Neuronal stem cell (in vitro differentiated cells): ENCODE results near the gene RHBG.

Experiments
- DNase-seq: peaks from one replicate; pipeline ENCODE4 v3.0.0-alpha.2; 2013; ENCODE audit warnings: low spot score
- H2AFZ ChIP-seq: one replicate; pipeline ENCODE4 v1.6.1; 2013; ENCODE audit warnings: mild to moderate bottlenecking, low read length, inconsistent platforms
- H2AK5ac ChIP-seq: 2 replicates; pipeline ENCODE4 v1.6.1; 2013; ENCODE audit warnings: low read depth, mild to moderate bottlenecking, inconsistent platforms, low read length, moderate library complexity, mixed read lengths
- H2BK120ac ChIP-seq: 2 replicates; pipeline ENCODE4 v1.6.1; 2013; ENCODE audit warnings: low read depth, mild to moderate bottlenecking, inconsistent platforms, low read length, moderate library complexity, mixed read lengths
- H2BK12ac ChIP-seq: one replicate; pipeline ENCODE4 v1.6.1; 2013; ENCODE audit warnings: low read length, inconsistent platforms
- H2BK15ac ChIP-seq: 2 replicates; pipeline ENCODE4 v1.6.1; 2013; ENCODE audit warnings: mild to moderate bottlenecking, low read length, inconsistent platforms, mixed read lengths
- H2BK5ac ChIP-seq: one replicate; pipeline ENCODE4 v1.6.1; 2013; ENCODE audit warnings: inconsistent platforms, mild to moderate bottlenecking, low read length, moderate library complexity
- H3K14ac ChIP-seq: one replicate; pipeline ENCODE4 v1.6.1; 2013; ENCODE audit warnings: low read length, inconsistent platforms
- H3K18ac ChIP-seq: 2 replicates; pipeline ENCODE4 v1.6.1; 2013; ENCODE audit warnings: low read length, inconsistent platforms
- H3K23ac ChIP-seq: 2 replicates; pipeline ENCODE4 v1.6.1; 2013; ENCODE audit warnings: low read depth, mild to moderate bottlenecking, mixed read lengths, low read length, inconsistent platforms; ENCODE audit not compliant: poor library complexity
- H3K27ac ChIP-seq: replicated peaks from 3 replicates; pipeline ENCODE4 v1.5.1; 2013; ENCODE audit warnings: low read length, inconsistent platforms
- H3K27me3 ChIP-seq, 3 experiments: 2 replicates each; pipeline ENCODE4 v1.6.1; 2013; ENCODE audit warnings: low read length in 3 of 3, mild to moderate bottlenecking in 2 of 3, inconsistent platforms in 1 of 3, low read depth in 1 of 3, mixed read lengths in 1 of 3, moderate library complexity in 1 of 3; ENCODE audit not compliant: control insufficient read depth in 3 of 3, insufficient read depth in 3 of 3
- H3K36me3 ChIP-seq, 2 donors: replicated peaks in 1 of 2; 2 replicates each; pipeline ENCODE4 v1.6.1; 2013; ENCODE audit warnings: low read length in 2 of 2; ENCODE audit not compliant: control insufficient read depth in 2 of 2, insufficient read depth in 2 of 2
- H3K4ac ChIP-seq: 2 replicates; pipeline ENCODE4 v1.6.1; 2013; ENCODE audit warnings: inconsistent platforms, mild to moderate bottlenecking, low read length, moderate library complexity
- H3K4me1 ChIP-seq, 2 donors: 1 replicate in 1 of 2; 2 replicates in 1 of 2; pipeline ENCODE4 v1.6.1; 2013; ENCODE audit warnings: low read length in 2 of 2, low read depth in 1 of 2; ENCODE audit not compliant: control insufficient read depth in 2 of 2, insufficient read depth in 1 of 2
- H3K4me2 ChIP-seq: one replicate; pipeline ENCODE4 v1.6.1; 2013; ENCODE audit warnings: mild to moderate bottlenecking, low read length, inconsistent platforms; ENCODE audit not compliant: insufficient read depth, poor library complexity, severe bottlenecking
- H3K4me3 ChIP-seq, 2 donors: 2 replicates each; pipeline ENCODE4 v1.5.1; 2013; ENCODE audit warnings: low read length in 2 of 2, mild to moderate bottlenecking in 2 of 2, inconsistent platforms in 1 of 2, moderate library complexity in 1 of 2
- H3K79me1 ChIP-seq: one replicate; pipeline ENCODE4 v1.6.1; 2013; ENCODE audit warnings: low read depth, mild to moderate bottlenecking, inconsistent platforms, low read length, moderate library complexity
- H3K9ac ChIP-seq: one replicate; pipeline ENCODE4 v1.6.1; 2013; ENCODE audit warnings: mild to moderate bottlenecking, low read depth, low read length, inconsistent platforms; ENCODE audit not compliant: poor library complexity
- H3K9me3 ChIP-seq, 2 donors: replicated peaks in 1 of 2; 2 replicates each; pipeline versions ENCODE3 to v1.6.1; 2013; ENCODE audit warnings: low read length in 2 of 2, mild to moderate bottlenecking in 2 of 2, inconsistent platforms in 1 of 2, low read depth in 1 of 2, mixed read lengths in 1 of 2, moderate library complexity in 1 of 2; ENCODE audit not compliant: control insufficient read depth in 2 of 2, insufficient read depth in 1 of 2
- H4K8ac ChIP-seq: one replicate; pipeline ENCODE4 v1.6.1; 2013; ENCODE audit warnings: low read depth, mild to moderate bottlenecking, inconsistent platforms, low read length, moderate library complexity
- H4K91ac ChIP-seq: one replicate; pipeline ENCODE4 v1.6.1; 2013; ENCODE audit warnings: low read length, low read depth, mild to moderate bottlenecking, inconsistent platforms; ENCODE audit not compliant: poor library complexity
- WGBS, 2 donors: extraction: QIAGEN DNeasy Blood & Tissue Kit; methylation state at CpG; one replicate each; pipeline ENCODE4 v1.1.7; 2013; ENCODE audit warnings: missing lambda C conversion rate in 2 of 2, mixed read lengths in 1 of 2; ENCODE audit not compliant: insufficient read length in 2 of 2, insufficient replicate concordance in 1 of 2; ENCODE audit errors: extremely low coverage in 2 of 2; 5-methylcytosine and 5-hydroxymethylcytosine counted together

The RHBG gene

GRCh38 chr1:156392452-156392853 is 23.4 kb downstream of the RHBG start:
- no peak overlapping the region for H3K4me3 ChIP-seq

GRCh38 chr1:156393095-156393494 is 24.1 kb downstream of the RHBG start:
- peak overlapping the region; percentile 18 for H3K9ac ChIP-seq
- H4K91ac ChIP-seq: no peak overlapping the region
- peak overlapping the region; percentile 9 for H2AK5ac ChIP-seq
- H3K36me3 ChIP-seq: no peaks in the 10 kb centered on the region
- peak overlapping the region; percentile 81 for H3K18ac ChIP-seq
- no peak overlapping the region for H2BK15ac ChIP-seq
- H2BK120ac ChIP-seq: no peak overlapping the region
- peak overlapping the region; percentile 76 for H3K27ac ChIP-seq
- peak overlapping the region; percentile 51 for H3K4me2 ChIP-seq
- DNase-seq: no peak
- H3K79me1 ChIP-seq: peaks cover 2% of the 10 kb centered on the region
- H3K4me3 ChIP-seq: no peak overlapping the region
- peak overlapping the region; percentile 27 for H3K23ac ChIP-seq
- no peak overlapping the region for H2AFZ ChIP-seq
- H3K4ac ChIP-seq: no peak overlapping the region
- no peak overlapping the region for H2BK5ac ChIP-seq
- peaks cover 18 to 46% of the 10 kb centered on the region in 2 donors for H3K4me1 ChIP-seq
- H2BK12ac ChIP-seq: peak overlapping the region; percentile 51
- peaks cover 0 to 2% of the 10 kb centered on the region in 2 donors for H3K9me3 ChIP-seq
- no peak overlapping the region for H4K8ac ChIP-seq
- H3K27me3 ChIP-seq: peaks cover under 1 to 68% (median 38%) of the 10 kb centered on the region in 3 experiments
- H3K14ac ChIP-seq: no peak overlapping the region

More at GRCh38 chr1:156392452-156392853, 23.4 kb downstream of the RHBG start:
- peak overlapping the region; percentile 27 for H3K23ac ChIP-seq
- no peak overlapping the region for H3K14ac ChIP-seq
- no peak overlapping the region for H4K91ac ChIP-seq
- no peak overlapping the region for H3K9ac ChIP-seq
- WGBS, 2 donors: no CpG with 5 or more reads among the region's 13 CpGs
- H3K4ac ChIP-seq: no peak overlapping the region
- H3K9me3 ChIP-seq: peaks cover 0 to 2% of the 10 kb centered on the region in 2 donors
- H4K8ac ChIP-seq: no peak overlapping the region
- peaks cover 2% of the 10 kb centered on the region for H3K79me1 ChIP-seq
- peak overlapping the region; percentile 51 for H3K4me2 ChIP-seq
- no peak overlapping the region for H2BK5ac ChIP-seq
- H2AK5ac ChIP-seq: peak overlapping the region; percentile 9
- no peaks in the 10 kb centered on the region for H3K36me3 ChIP-seq
- H3K27me3 ChIP-seq: peaks cover 6 to 74% (median 44%) of the 10 kb centered on the region in 3 experiments
- H2BK120ac ChIP-seq: no peak overlapping the region
- H2BK12ac ChIP-seq: no peak overlapping the region
- H2BK15ac ChIP-seq: no peak overlapping the region
- no peak overlapping the region for H2AFZ ChIP-seq
- peak; percentile 63 for DNase-seq
- peaks cover 23 to 53% of the 10 kb centered on the region in 2 donors for H3K4me1 ChIP-seq
- peak overlapping the region; percentile 31 for H3K18ac ChIP-seq
- peak overlapping the region; percentile 76 for H3K27ac ChIP-seq

- Histone ChIP-seq H2BK12ac (no peak overlapping the region), H2BK15ac (peak overlapping the region; percentile 59)
These were observed 25.1 kb downstream of the RHBG start for GRCh38 chr1:156394082-156394481.

GRCh38 chr1:156394835-156395461 is 25.9 kb downstream of the RHBG start:
- H3K18ac ChIP-seq: peak overlapping the region; percentile 38
- H3K9ac ChIP-seq: peak overlapping the region; percentile 27
- no peak overlapping the region for H4K91ac ChIP-seq
- H4K8ac ChIP-seq: no peak overlapping the region
- H3K79me1 ChIP-seq: peaks cover 2% of the 10 kb centered on the region
- no CpG with 5 or more reads among the region's 16 CpGs for WGBS, 2 donors
- H2BK12ac ChIP-seq: peak overlapping the region; percentile 93
- H3K4me2 ChIP-seq: no peak overlapping the region
- H3K9me3 ChIP-seq: peaks cover 0 to 2% of the 10 kb centered on the region in 2 donors
- no peak overlapping the region for H2BK5ac ChIP-seq
- H3K4me3 ChIP-seq: no peak overlapping the region
- peaks cover 0 to 63% (median 22%) of the 10 kb centered on the region in 3 experiments for H3K27me3 ChIP-seq
- H3K4ac ChIP-seq: peak overlapping the region; percentile 78
- peak overlapping the region; percentile 38 for H3K27ac ChIP-seq
- no peak for DNase-seq
- H3K4me1 ChIP-seq: peaks cover 15 to 46% of the 10 kb centered on the region in 2 donors
- H2AFZ ChIP-seq: no peak overlapping the region
- H3K14ac ChIP-seq: no peak overlapping the region
- peak overlapping the region; percentile 70 for H2BK15ac ChIP-seq
- peak overlapping the region; percentile 94 for H2AK5ac ChIP-seq
- no peaks in the 10 kb centered on the region for H3K36me3 ChIP-seq
- no peak overlapping the region for H2BK120ac ChIP-seq
- peak overlapping the region; percentile 10 for H3K23ac ChIP-seq

More at GRCh38 chr1:156394082-156394481, 25.1 kb downstream of the RHBG start:
- peaks cover 0 to 2% of the 10 kb centered on the region in 2 donors for H3K9me3 ChIP-seq
- no peak for DNase-seq
- no peak overlapping the region for H3K23ac ChIP-seq
- H3K14ac ChIP-seq: no peak overlapping the region
- peak overlapping the region; percentile 49 for H3K27ac ChIP-seq
- peaks cover 0 to 63% (median 30%) of the 10 kb centered on the region in 3 experiments for H3K27me3 ChIP-seq
- H3K4me1 ChIP-seq: peaks cover 15 to 42% of the 10 kb centered on the region in 2 donors
- WGBS, 2 donors: no CpG with 5 or more reads among the region's 9 CpGs
- no peak overlapping the region for H3K18ac ChIP-seq
- H2AFZ ChIP-seq: no peak overlapping the region
- H3K4ac ChIP-seq: no peak overlapping the region
- H3K79me1 ChIP-seq: peaks cover 2% of the 10 kb centered on the region
- no peak overlapping the region for H4K91ac ChIP-seq
- no peak overlapping the region for H3K4me2 ChIP-seq
- H2BK120ac ChIP-seq: no peak overlapping the region
- H3K9ac ChIP-seq: no peak overlapping the region
- no peak overlapping the region for H2BK5ac ChIP-seq
- no peak overlapping the region for H3K4me3 ChIP-seq
- no peak overlapping the region for H2AK5ac ChIP-seq
- H4K8ac ChIP-seq: no peak overlapping the region
- no peaks in the 10 kb centered on the region for H3K36me3 ChIP-seq
